Right lobe of liver (tissue), 6 donors: ENCODE results near the gene ANKRD11. TPM values are rescaled to one million over a fixed set of nuclear protein-coding genes. Genes with fewer than 3 reads are reported as not detected.

ENCODE experiments used
- ATAC-seq, 4 donors: fragments of 200-7000 bp; cut with Tn5 transposase; one replicate each; pipeline ENCODE4 v1.9.1; 2020; ENCODE audit warnings: mild to moderate bottlenecking in 4 of 4, moderate library complexity in 4 of 4
- DNase-seq, 3 donors: peaks; one replicate each; pipeline ENCODE4 v3.0.0-alpha.2; 2020
- H3K27ac ChIP-seq, 3 donors: fragments of 200-600 bp; one replicate each; pipeline ENCODE4 v1.8.0; 2022
- H3K27me3 ChIP-seq, 2 donors: fragments of 200-600 bp; one replicate each; pipeline ENCODE4 v1.8.0; 2022
- H3K36me3 ChIP-seq, 4 donors: fragments of 200-600 bp; sonication (generic) in 1 of 4; one replicate each; pipeline versions ENCODE4 v1.5.1 to v1.8.0; 2017 to 2022; ENCODE audit warnings: control low read depth in 1 of 4
- H3K4me1 ChIP-seq, 4 donors: fragments of 200-600 bp; sonication (generic) in 1 of 4; one replicate each; pipeline versions ENCODE4 v1.5.1 to v1.8.0; 2017 to 2022; ENCODE audit warnings: control low read depth in 1 of 4
- H3K4me3 ChIP-seq, 3 donors: fragments of 200-600 bp; one replicate each; pipeline ENCODE4 v1.8.0; 2022
- H3K9me3 ChIP-seq, 4 donors: fragments of 200-600 bp; sonication (generic) in 1 of 4; one replicate each; pipeline versions ENCODE4 v1.5.1 to v1.8.0; 2017 to 2022; ENCODE audit warnings: control low read depth in 1 of 4
- CTCF ChIP-seq, 4 donors: fragments of 200-600 bp in 3 of 4; fragments of 450-650 bp in 1 of 4; IDR thresholded peaks; one replicate each; pipeline versions ENCODE4 v1.5.1 to v1.8.0; 2016 to 2022; ENCODE audit warnings: antibody characterized with exemption in 4 of 4, mild to moderate bottlenecking in 2 of 4
- POLR2A ChIP-seq: fragments of 450-650 bp; IDR thresholded peaks from one replicate; pipeline ENCODE4 v1.6.1; 2017; ENCODE audit warnings: antibody characterized with exemption, mild to moderate bottlenecking
- WGBS: methylation state at CpG from one replicate; pipeline ENCODE4 v1.1.6; 2018; ENCODE audit warnings: low coverage, low lambda C conversion rate; ENCODE audit not compliant: insufficient coverage; ENCODE audit errors: missing lambda C conversion rate; 5-methylcytosine and 5-hydroxymethylcytosine counted together
- intact Hi-C, 2 donors: fragments of 100-400 bp; cut with DNase I; formaldehyde crosslinking; loops; one replicate each; pipeline versions ENCODE4 v1.11.2 to v1.14.1; 2022
- total RNA-seq, 6 experiments: library from RNA; depleted of rRNA in 2 of 6; stranded (reverse); fragments of >200 nt in 2 of 6; fragmentation: NEBNext Ultra II Directional in 3 of 6; extraction: Animal tissue kit (Norgen Biotek cat#: 25700) in 3 of 6; gene quantifications; one replicate each; pipeline versions ENCODE4 v1.1.0 to v1.2.4, GENCODE V29; 2016 to 2023
- donor health status: DM: no; HTN: yes; CAD: no.
- donor health status: DM: no; HTN: no; CAD: no.
- donor health status: DM: no; HTN: no; CAD: no.
- donor health status: DM: no; HTN: yes; CAD: no.
- donor health status: DM: no; HTN: yes; CAD: no.

ANKRD11 gene
- total RNA-seq, 6 experiments from 2014 or later, result 26.2 to 65.8 (median 41.6) TPM

DNA sequence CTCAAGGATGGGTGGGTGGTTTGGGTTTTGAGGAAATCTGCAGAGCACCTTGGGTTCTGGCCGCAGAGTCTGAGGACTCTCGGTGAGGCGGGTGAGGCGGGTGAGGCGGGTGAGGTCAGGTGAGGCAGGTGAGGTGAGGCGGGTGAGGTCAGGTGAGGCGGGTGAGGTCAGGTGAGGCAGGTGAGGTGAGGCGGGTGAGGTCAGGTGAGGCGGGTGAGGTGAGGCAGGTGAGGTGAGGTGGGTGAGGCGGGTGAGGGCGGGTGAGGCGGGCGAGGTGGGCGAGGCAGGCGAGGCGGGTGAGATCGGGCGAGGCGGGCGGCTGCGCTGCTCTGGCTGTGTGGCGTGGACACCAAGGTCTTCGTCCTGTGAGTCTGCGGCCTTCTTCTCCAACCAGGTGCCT is 46.0 kb upstream of the ANKRD11 start:
- Histone ChIP-seq H3K4me3 (no peak overlapping the region), H3K36me3 (peaks cover 0 to 23% (median 7%) of the 10 kb centered on the region in 4 donors), H3K4me1 (peaks cover 0 to 18% (median 7%) of the 10 kb centered on the region in 4 donors), H3K27me3 (no peaks in the 10 kb centered on the region), H3K27ac (no peak overlapping the region), H3K9me3 (no peaks in the 10 kb centered on the region)
- WGBS, result 93% methylated on average over 9 of the region's 24 CpGs
- DNase-seq, result no peak
- TF ChIP-seq POLR2A, result no peak
- no peak for TF ChIP-seq CTCF (IDR thresholded peaks at IDR 0.05)
- no peak for ATAC-seq
- intact Hi-C loops, result no loop called here

DNA sequence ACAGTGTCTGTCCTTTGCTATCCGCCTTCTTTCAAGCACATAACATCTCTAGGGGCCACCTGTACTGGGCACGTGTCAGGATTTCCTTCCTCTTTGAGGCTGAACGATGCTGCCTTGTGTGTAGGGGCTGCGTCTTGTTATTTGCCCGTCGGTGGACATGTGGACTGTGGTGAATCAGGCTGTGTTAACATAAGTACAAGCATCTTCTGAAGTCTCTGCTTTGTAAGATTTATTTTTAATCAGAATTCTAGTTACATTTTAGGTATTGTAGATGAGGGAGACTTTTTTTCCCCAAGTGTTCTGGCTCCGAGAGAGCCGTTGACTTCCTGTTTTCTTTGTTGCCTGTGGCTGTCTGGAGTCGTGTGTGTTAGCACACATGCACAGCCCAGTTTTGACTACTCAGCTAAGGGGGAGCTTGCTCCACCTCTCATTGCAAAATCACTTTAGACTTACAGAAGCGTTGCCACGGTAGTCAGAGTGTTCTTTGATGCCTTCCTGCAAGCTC is 43.9 kb upstream of the ANKRD11 start:
- Histone ChIP-seq H3K27me3 (no peaks in the 10 kb centered on the region), H3K27ac (peak overlapping the region; percentile 3 to 67 (median 29)), H3K4me1 (peaks cover 0 to 18% (median 7%) of the 10 kb centered on the region in 4 donors), H3K36me3 (peaks cover 0 to 32% (median 10%) of the 10 kb centered on the region in 4 donors), H3K4me3 (no peak overlapping the region), H3K9me3 (no peaks in the 10 kb centered on the region)
- ATAC-seq (peak; percentile 71 to 88 (median 85)), DNase-seq (peak in 2 of 3 donors; percentile 61 to 64)
- intact Hi-C loops, result no loop called here
- 47% methylated on average over 8 of the region's 11 CpGs for WGBS
- TF ChIP-seq POLR2A, result no peak
- TF ChIP-seq CTCF (IDR thresholded peaks at IDR 0.05), result no peak

DNA sequence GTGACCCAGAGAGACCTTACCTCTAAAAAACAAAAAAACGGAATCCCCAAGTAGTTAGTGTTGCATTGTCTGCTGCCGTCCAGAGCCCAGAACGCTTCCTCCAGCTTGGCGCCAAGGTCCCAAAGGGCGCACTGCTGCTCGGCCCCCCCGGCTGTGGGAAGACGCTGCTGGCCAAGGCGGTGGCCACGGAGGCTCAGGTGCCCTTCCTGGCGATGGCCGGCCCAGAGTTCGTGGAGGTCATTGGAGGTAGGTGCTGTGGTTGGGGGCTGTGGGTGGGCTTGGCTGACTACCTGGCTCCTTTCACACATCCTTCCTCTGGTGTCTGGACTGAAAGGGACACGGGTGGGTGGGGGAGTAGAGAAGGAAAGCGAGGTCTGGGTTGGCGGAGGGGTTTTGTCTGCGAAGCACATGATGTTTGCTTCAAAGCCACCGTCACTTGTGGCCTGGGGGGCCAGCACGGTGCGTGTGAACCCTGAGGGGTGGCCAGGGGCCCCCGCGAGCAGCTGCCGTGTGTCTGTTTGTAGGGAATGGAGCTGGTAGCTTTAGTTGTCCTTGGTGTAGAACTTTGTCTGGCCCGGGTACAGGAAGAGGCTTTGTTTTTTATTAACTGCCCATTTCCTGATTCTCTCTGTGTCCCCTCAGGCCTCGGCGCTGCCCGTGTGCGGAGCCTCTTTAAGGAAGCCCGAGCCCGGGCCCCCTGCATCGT is 41.6 kb upstream of the ANKRD11 start:
- H3K4me1 ChIP-seq, result peaks cover 0 to 18% (median 7%) of the 10 kb centered on the region in 4 donors
- no peaks in the 10 kb centered on the region for H3K27me3 ChIP-seq
- 88% methylated on average over 6 of the region's 31 CpGs for WGBS
- no peak for ATAC-seq
- peaks cover 0 to 32% (median 13%) of the 10 kb centered on the region in 4 donors for H3K36me3 ChIP-seq
- no peak overlapping the region for H3K4me3 ChIP-seq
- H3K9me3 ChIP-seq, result no peaks in the 10 kb centered on the region
- DNase-seq, result no peak
- intact Hi-C loops, result no loop called here
- TF ChIP-seq CTCF (IDR thresholded peaks at IDR 0.05) (no peak), POLR2A (no peak)
- H3K27ac ChIP-seq, result no peak overlapping the region

DNA sequence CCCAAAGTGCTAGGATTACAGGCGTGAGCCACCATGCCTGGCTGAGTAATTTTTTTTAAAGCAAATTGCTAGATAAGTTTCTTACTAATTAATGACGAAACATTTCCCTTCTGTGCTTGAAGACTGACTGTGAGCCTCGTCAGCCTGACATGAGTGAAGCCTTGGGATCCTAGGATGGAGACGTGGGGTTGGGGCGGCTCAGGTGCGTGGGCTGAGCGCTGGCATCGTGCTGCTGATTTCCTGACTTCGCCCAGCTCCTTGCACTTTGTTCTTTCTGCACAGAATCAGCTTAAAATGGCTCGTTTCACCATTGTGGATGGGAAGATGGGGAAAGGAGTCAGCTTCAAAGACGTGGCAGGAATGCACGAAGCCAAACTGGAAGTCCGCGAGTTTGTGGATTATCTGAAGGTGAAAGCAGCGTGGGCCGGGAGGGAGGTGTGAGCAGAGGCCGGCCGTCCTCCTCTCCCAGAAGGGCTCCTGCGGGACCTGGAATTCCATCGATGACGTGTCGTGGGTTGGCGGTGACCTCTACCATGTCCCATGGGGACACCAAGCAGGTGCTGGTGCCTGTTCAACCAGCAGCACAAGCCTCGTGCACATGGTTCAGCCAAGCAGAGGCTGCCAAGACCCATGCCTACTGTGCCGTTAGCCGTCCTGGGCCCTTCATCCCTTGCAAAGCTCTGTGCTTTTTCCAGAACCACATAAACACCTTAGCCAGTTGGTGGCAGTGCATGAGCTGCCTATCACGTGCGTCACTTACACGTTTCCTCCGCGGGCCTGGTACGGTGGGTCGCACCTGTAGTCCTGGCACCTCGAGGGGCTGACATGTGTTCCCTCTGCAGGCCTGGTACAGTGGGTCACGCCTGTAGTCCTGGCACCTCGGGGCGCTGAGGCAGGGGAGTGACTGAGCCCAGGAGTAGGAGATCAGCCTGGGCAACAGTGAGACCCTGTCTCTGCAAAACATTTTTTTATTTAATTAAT is 40.3 kb upstream of the ANKRD11 start:
- Histone ChIP-seq H3K4me3 (no peak overlapping the region), H3K36me3 (peaks cover 0 to 39% (median 20%) of the 10 kb centered on the region in 4 donors), H3K4me1 (peaks cover 0 to 18% (median 7%) of the 10 kb centered on the region in 4 donors), H3K27ac (no peak overlapping the region), H3K27me3 (no peaks in the 10 kb centered on the region), H3K9me3 (no peaks in the 10 kb centered on the region)
- ATAC-seq (no peak), DNase-seq (no peak)
- TF ChIP-seq CTCF (IDR thresholded peaks at IDR 0.05) (no peak), POLR2A (no peak)
- WGBS, result 92% methylated on average over 16 of the region's 37 CpGs
- intact Hi-C loops, result no loop called here
